SKM-1 (cell line): ENCODE data around the gene YTHDC1.
"Not testable (repeated sequence)": the region's sequence is repeated elsewhere in the genome, so short reads cannot be mapped to it uniquely, and the experiment has no call there.

Experiments used
- DNase-seq: peaks from one replicate; lab custom pipeline; 2025; ENCODE audit not compliant: unreplicated experiment; lab: John Stamatoyannopoulos, UW

Gene YTHDC1

GRCh38 chr4:68349649-68350360 lies at the start of gene YTHDC1:
YTHDC1 (minus strand) TSS chr4:68350090; CDS start chr4:68349753, 337 bp downstream.
- peak; percentile 76 for DNase-seq

- no peak for DNase-seq
Measured at GRCh38 chr4:68399306-68399705, 49.4 kb upstream of the YTHDC1 start.

- DNase-seq: no peak
Measured at GRCh38 chr4:68396756-68397155, 46.9 kb upstream of the YTHDC1 start.

- DNase-seq: no peak
Measured at GRCh38 chr4:68391436-68391835, 41.5 kb upstream of the YTHDC1 start.

GRCh38 chr4:68390205-68390935 lies 40.5 kb upstream of the YTHDC1 start:
- no peak for DNase-seq

- DNase-seq: not testable (repeated sequence)
Measured at GRCh38 chr4:68389386-68389913, 39.6 kb upstream of the YTHDC1 start.

GRCh38 chr4:68388347-68388865 lies 38.5 kb upstream of the YTHDC1 start:
- no peak for DNase-seq

- no peak for DNase-seq
Measured at GRCh38 chr4:68385267-68385666, 35.4 kb upstream of the YTHDC1 start.

GRCh38 chr4:68383115-68383514 lies 33.2 kb upstream of the YTHDC1 start:
- no peak for DNase-seq

- no peak for DNase-seq
Measured at GRCh38 chr4:68378226-68378625, 28.3 kb upstream of the YTHDC1 start.

- peak; percentile 36 for DNase-seq
Measured at GRCh38 chr4:68375667-68376559, 26.0 kb upstream of the YTHDC1 start.

- no peak for DNase-seq
Measured at GRCh38 chr4:68373513-68373912, 23.6 kb upstream of the YTHDC1 start.

- DNase-seq: no peak
Measured at GRCh38 chr4:68372588-68372987, 22.7 kb upstream of the YTHDC1 start.

- DNase-seq: no peak
Measured at GRCh38 chr4:68369142-68369805, 19.4 kb upstream of the YTHDC1 start.

GRCh38 chr4:68368691-68369131 lies 18.8 kb upstream of the YTHDC1 start:
- no peak for DNase-seq

- DNase-seq: no peak
Measured at GRCh38 chr4:68367835-68368234, 17.9 kb upstream of the YTHDC1 start.

- DNase-seq: no peak
Measured at GRCh38 chr4:68366600-68366999, 16.7 kb upstream of the YTHDC1 start.

GRCh38 chr4:68365068-68365467 lies 15.2 kb upstream of the YTHDC1 start:
- DNase-seq: no peak

GRCh38 chr4:68361146-68361589 lies 11.3 kb upstream of the YTHDC1 start:
- no peak for DNase-seq

- DNase-seq: no peak
Measured at GRCh38 chr4:68360231-68360968, 10.5 kb upstream of the YTHDC1 start.
